ENCODE measurements around the gene MME. TPM values are rescaled to one million over a fixed set of nuclear protein-coding genes. Genes with fewer than 3 reads are reported as not detected.

The MME gene
- total RNA-seq, 1 donor from 2014 or later = 18.4 TPM

DNA sequence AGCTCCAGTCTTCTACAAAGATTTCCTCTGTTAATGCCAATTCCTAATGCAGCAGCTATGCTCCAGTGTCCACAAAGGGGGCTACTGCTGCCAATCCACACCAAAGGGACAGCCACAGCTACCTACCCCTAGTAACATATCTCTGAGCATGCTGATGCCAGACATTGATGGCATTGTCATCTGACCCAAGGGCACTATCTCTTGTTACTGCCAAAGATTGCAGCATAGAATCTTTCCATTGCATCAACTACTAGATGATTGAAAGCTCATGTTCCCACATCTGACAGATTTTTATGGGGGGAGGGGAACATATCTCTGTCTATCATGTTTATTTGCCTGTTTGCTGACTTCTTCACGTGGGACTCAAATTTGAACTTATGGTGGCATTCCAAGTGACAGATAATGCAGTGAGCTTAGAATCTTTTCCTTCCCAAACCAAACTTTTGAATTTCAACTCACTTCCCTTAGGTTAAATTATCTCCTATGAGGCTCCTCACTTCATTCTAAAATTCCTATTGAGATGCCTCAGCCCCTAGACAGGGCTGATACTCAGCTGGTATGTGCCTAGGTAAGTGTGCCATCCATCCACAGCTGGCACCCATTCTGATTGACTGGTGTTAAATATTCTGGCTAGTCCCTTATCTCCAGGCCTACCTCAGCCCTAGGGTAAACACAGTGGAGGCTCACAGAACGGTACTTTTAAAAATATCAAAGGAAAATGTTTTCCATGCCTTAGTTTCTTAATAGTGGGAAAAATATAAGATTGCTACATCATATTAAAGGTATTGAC lies 113.0 kb downstream of the MME start:
- H3K4me1 ChIP-seq = no peaks in the 10 kb centered on the region
- TF ChIP-seq POLR2AphosphoS5 (IDR thresholded peaks at IDR 0.05; ENCODE audit: insufficient read depth in 1 of 2, low read depth in 1 of 2) (no peak), POLR2A (IDR thresholded peaks at IDR 0.05) (no peak)
- TF ChIP-seq, protein P1, sequence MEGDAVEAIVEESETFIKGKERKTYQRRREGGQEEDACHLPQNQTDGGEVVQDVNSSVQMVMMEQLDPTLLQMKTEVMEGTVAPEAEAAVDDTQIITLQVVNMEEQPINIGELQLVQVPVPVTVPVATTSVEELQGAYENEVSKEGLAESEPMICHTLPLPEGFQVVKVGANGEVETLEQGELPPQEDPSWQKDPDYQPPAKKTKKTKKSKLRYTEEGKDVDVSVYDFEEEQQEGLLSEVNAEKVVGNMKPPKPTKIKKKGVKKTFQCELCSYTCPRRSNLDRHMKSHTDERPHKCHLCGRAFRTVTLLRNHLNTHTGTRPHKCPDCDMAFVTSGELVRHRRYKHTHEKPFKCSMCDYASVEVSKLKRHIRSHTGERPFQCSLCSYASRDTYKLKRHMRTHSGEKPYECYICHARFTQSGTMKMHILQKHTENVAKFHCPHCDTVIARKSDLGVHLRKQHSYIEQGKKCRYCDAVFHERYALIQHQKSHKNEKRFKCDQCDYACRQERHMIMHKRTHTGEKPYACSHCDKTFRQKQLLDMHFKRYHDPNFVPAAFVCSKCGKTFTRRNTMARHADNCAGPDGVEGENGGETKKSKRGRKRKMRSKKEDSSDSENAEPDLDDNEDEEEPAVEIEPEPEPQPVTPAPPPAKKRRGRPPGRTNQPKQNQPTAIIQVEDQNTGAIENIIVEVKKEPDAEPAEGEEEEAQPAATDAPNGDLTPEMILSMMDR (IDR thresholded peaks at IDR 0.05) = no peak
- no peaks in the 10 kb centered on the region for H3K36me3 ChIP-seq
- H3K27ac ChIP-seq = no peak overlapping the region
- no peak overlapping the region for H3K4me3 ChIP-seq
- H3K9me3 ChIP-seq = no peaks in the 10 kb centered on the region
- no peaks in the 10 kb centered on the region for H3K27me3 ChIP-seq
- no peak for DNase-seq (ENCODE audit: extremely low spot score in 2 of 2)
- intact Hi-C loops (cut with DNase I) = no loop called here

DNA sequence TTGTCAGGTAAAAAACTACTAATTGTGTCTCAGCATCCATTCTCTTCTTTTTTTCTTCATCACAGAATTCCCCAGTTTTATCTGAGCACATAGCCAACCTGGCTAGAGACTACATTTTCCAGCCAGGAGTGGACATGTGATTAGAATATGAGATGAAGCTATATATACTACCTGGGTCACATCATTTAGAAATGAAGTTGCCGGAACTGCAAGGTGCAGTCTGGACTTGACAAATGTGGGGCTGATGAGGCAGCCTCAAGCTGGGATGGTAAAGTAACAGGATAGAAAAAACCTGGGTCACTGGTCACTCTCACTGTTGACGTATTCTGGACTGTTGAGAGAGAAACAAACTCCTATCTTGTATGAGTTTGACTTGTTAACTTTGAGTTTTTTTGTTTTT lies 113.7 kb downstream of the MME start:
- Histone ChIP-seq H3K27ac (no peak overlapping the region), H3K9me3 (no peaks in the 10 kb centered on the region), H3K4me1 (no peaks in the 10 kb centered on the region), H3K36me3 (no peaks in the 10 kb centered on the region), H3K27me3 (no peaks in the 10 kb centered on the region), H3K4me3 (no peak overlapping the region)
- TF ChIP-seq POLR2AphosphoS5 (IDR thresholded peaks at IDR 0.05; ENCODE audit: insufficient read depth in 1 of 2, low read depth in 1 of 2) (no peak), POLR2A (IDR thresholded peaks at IDR 0.05) (no peak)
- TF ChIP-seq, protein P1 (IDR thresholded peaks at IDR 0.05) = no peak
- DNase-seq (ENCODE audit: extremely low spot score in 2 of 2) = no peak
- intact Hi-C loops (cut with DNase I) = no loop called here

DNA sequence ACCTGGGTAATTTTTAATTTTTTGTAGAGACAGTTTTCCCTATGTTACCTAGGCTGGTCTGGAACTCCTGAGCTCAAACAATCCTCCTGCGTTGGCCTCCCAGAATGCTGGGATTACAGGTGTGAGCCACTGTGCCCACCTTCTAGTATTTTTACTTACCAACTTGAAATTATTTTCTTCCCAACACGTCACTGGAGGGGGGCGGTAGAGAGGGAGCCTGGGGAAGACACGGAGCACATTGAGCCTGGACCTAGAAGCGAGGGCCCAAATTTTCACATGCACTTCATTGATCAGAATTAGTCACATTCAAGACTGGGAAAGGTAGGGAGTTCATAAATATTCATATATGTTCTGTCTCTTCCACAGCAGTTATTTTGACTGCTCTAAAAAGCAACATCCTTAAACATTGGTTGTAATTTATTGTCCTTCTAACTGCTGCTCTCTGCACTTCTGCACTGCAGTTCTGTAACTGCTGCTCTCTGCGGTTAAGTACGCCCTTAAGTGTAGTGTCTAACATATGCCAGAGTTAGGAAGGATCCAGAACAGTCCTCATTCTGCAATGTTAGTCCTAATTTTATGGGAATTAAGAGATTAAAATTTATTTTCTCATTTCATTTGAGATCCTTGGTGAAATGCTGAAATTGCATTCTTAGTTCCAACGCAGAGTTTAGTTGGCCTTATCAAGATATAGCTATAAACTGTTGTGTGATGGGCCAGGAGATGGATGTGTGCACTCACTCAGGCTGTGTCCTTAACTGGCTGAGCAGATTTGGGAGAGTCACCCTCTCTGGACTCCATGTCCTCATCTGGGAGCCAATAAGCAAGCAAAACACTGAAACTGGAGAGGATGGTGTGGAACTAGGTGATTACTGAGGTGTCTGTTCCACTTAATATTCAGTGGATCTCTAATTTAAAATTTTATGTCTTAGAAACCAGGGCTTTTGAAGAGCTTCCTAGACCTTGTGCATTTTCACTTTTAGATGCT lies 115.1 kb downstream of the MME start:
- Histone ChIP-seq H3K27ac (no peak overlapping the region), H3K4me1 (no peaks in the 10 kb centered on the region), H3K27me3 (no peaks in the 10 kb centered on the region), H3K4me3 (no peak overlapping the region), H3K9me3 (no peaks in the 10 kb centered on the region), H3K36me3 (no peaks in the 10 kb centered on the region)
- intact Hi-C loops (cut with DNase I) = no loop called here
- TF ChIP-seq POLR2AphosphoS5 (IDR thresholded peaks at IDR 0.05; ENCODE audit: insufficient read depth in 1 of 2, low read depth in 1 of 2) (no peak), POLR2A (IDR thresholded peaks at IDR 0.05) (no peak)
- TF ChIP-seq, protein P1 (IDR thresholded peaks at IDR 0.05) = no peak
- no peak for DNase-seq (ENCODE audit: extremely low spot score in 2 of 2)

DNA sequence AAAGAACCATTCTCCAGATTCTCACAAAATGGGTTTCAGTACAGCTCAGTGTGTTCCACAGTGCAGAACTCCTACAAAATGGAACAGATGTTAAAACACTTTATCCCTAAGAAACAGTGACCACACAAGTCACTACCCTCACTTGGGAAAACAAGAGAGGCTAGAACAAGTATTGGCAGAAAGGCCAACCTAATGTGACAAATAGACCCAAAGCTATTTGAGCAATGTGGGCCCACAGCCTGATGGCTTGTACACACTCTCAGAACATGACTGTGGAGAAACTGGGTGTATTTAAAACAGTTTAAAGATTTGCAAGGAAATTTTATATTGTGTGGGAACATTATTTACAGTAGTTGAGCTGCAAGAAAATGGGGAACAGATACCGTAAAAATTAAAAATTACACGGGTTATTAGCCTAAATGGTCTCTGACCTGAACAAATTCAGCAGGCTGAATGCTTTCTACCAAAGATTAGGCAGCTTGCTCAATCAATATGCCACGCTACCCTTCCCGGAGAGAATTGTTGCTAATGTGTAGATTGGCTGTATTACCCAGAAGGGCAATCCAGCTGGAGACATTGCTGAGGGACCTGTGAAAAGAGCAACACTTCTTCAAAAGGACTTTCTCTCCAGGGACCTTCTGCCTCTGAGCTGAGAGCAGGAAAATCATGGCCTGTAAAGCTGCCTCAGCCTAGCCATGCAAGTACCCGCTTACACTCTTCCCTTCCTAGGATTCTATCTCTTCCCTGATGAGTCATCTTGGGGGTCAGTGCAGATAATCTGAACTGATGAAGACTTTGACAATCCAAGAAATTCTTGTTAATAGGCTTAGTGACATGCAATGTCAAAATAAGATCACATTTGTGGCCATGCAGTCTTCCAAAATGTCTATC lies 116.3 kb downstream of the MME start:
- no peak overlapping the region for H3K4me3 ChIP-seq
- intact Hi-C loops (cut with DNase I) = no loop called here
- H3K36me3 ChIP-seq = no peaks in the 10 kb centered on the region
- no peak overlapping the region for H3K27ac ChIP-seq
- H3K27me3 ChIP-seq = no peaks in the 10 kb centered on the region
- TF ChIP-seq, protein P1 (IDR thresholded peaks at IDR 0.05) = no peak
- no peak for TF ChIP-seq POLR2AphosphoS5 (IDR thresholded peaks at IDR 0.05; ENCODE audit: insufficient read depth in 1 of 2, low read depth in 1 of 2)
- TF ChIP-seq POLR2A (IDR thresholded peaks at IDR 0.05) = no peak
- H3K4me1 ChIP-seq = no peaks in the 10 kb centered on the region
- H3K9me3 ChIP-seq = no peaks in the 10 kb centered on the region
- no peak for DNase-seq (ENCODE audit: extremely low spot score in 2 of 2)

Data from vagina (tissue), 2 donors.